Measurements from ENCODE around the gene DDX24.

The DDX24 gene

DNA sequence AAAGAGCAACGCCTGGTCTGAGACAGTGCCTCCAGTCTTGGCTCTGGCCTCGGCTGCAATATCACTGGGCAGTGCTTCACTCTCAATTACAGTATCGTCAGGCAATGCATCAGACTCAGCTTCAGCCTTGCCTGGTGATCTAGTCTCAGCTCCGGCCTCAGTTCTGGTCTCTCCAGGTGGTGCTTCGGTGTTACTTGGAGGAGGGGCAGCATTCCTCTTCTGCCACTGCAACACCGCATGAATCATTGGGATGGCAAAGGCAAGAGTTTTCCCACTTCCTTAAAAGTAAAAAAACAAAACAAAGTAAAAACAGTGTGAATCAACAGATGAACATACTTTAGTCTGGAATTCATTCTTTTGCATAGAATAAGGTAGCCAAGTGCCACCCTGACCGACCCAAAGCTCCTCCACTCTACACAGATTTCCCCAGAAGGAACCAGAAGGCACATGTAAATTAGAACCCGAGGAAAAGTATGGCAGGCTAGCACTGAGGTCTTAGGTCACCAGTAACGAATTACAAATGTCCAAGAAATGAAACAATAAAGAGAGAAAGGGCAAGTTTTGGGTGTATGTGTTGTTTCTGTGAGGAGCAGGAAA lies 18.6 kb downstream of the DDX24 start:
- Histone ChIP-seq H3K27me3 (ENCODE audit: insufficient read depth, poor library complexity, severe bottlenecking) (no peaks in the 10 kb centered on the region), H3K27ac (ENCODE audit: poor library complexity, severe bottlenecking) (peak overlapping the region; percentile 81), H3K36me3 (ENCODE audit: low read depth) (peaks cover 66% of the 10 kb centered on the region), H3K4me3 (ENCODE audit: severe bottlenecking) (no peak overlapping the region), H3K4me1 (ENCODE audit: insufficient read depth, poor library complexity, severe bottlenecking) (peaks cover 38% of the 10 kb centered on the region), H3K9me3 (ENCODE audit: severe bottlenecking) (no peaks in the 10 kb centered on the region)
- ATAC-seq (ENCODE audit: low read depth) (peak; percentile 90), DNase-seq (ENCODE audit: low spot score) (peak; percentile 84)
- TF ChIP-seq, protein P1, sequence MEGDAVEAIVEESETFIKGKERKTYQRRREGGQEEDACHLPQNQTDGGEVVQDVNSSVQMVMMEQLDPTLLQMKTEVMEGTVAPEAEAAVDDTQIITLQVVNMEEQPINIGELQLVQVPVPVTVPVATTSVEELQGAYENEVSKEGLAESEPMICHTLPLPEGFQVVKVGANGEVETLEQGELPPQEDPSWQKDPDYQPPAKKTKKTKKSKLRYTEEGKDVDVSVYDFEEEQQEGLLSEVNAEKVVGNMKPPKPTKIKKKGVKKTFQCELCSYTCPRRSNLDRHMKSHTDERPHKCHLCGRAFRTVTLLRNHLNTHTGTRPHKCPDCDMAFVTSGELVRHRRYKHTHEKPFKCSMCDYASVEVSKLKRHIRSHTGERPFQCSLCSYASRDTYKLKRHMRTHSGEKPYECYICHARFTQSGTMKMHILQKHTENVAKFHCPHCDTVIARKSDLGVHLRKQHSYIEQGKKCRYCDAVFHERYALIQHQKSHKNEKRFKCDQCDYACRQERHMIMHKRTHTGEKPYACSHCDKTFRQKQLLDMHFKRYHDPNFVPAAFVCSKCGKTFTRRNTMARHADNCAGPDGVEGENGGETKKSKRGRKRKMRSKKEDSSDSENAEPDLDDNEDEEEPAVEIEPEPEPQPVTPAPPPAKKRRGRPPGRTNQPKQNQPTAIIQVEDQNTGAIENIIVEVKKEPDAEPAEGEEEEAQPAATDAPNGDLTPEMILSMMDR (IDR thresholded peaks at IDR 0.05; ENCODE audit: poor library complexity, severe bottlenecking) = no peak

DNA sequence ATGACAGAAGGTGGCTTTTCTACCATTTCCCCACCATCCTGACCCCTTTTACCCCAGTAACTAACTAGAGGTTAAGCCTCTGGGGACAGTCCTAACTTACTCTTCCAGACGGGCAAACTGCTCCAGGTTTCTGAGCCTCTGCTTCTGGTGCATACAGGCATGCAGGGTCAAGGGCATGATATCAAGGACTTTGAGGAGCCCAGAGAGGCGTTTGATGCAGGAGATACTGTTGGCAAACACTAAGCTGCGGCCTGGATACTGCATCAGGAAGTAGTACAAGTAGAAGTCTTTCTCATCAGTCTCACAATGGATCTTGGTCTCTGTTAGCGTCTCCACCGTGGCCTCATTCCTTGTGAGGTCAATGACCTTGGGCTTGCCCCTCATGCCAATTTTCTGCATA lies 21.0 kb downstream of the DDX24 start:
- Histone ChIP-seq H3K9me3 (ENCODE audit: severe bottlenecking) (no peaks in the 10 kb centered on the region), H3K4me3 (ENCODE audit: severe bottlenecking) (no peak overlapping the region), H3K36me3 (ENCODE audit: low read depth) (peaks cover 86% of the 10 kb centered on the region), H3K27me3 (ENCODE audit: insufficient read depth, poor library complexity, severe bottlenecking) (no peaks in the 10 kb centered on the region), H3K27ac (ENCODE audit: poor library complexity, severe bottlenecking) (no peak overlapping the region), H3K4me1 (ENCODE audit: insufficient read depth, poor library complexity, severe bottlenecking) (peaks cover 20% of the 10 kb centered on the region)
- ATAC-seq (ENCODE audit: low read depth) (no peak), DNase-seq (ENCODE audit: low spot score) (no peak)
- TF ChIP-seq, protein P1 (IDR thresholded peaks at IDR 0.05; ENCODE audit: poor library complexity, severe bottlenecking) = no peak

DNA sequence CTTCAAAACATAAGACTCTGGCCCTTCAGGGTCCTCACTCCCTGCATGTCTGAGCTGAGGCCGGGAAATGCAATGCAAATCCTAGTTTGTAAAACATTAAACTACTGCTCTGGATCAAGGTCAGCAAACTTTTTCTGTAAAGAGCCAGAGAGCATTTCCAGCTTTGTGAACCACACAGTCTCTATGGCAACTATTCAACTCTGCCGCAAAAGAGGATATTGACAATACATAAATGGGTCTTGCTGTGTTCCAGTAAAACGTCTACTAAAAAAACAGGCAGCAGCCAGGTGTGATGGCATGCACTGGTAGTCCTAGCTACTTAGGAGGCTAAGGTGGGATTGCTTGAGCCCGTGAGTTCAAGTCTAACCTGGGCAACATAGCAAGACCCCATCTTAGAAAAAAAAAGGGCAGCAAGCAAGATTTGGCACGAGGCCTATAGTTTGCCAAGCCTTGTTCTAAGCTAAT lies 22.3 kb downstream of the DDX24 start:
- TF ChIP-seq, protein P1 (IDR thresholded peaks at IDR 0.05; ENCODE audit: poor library complexity, severe bottlenecking) = no peak
- H3K9me3 ChIP-seq (ENCODE audit: severe bottlenecking) = no peaks in the 10 kb centered on the region
- no peak overlapping the region for H3K4me3 ChIP-seq (ENCODE audit: severe bottlenecking)
- H3K36me3 ChIP-seq (ENCODE audit: low read depth) = peaks cover 99% of the 10 kb centered on the region
- peaks cover 17% of the 10 kb centered on the region for H3K4me1 ChIP-seq (ENCODE audit: insufficient read depth, poor library complexity, severe bottlenecking)
- no peaks in the 10 kb centered on the region for H3K27me3 ChIP-seq (ENCODE audit: insufficient read depth, poor library complexity, severe bottlenecking)
- DNase-seq (ENCODE audit: low spot score) = no peak
- ATAC-seq (ENCODE audit: low read depth) = no peak
- H3K27ac ChIP-seq (ENCODE audit: poor library complexity, severe bottlenecking) = no peak overlapping the region

DNA sequence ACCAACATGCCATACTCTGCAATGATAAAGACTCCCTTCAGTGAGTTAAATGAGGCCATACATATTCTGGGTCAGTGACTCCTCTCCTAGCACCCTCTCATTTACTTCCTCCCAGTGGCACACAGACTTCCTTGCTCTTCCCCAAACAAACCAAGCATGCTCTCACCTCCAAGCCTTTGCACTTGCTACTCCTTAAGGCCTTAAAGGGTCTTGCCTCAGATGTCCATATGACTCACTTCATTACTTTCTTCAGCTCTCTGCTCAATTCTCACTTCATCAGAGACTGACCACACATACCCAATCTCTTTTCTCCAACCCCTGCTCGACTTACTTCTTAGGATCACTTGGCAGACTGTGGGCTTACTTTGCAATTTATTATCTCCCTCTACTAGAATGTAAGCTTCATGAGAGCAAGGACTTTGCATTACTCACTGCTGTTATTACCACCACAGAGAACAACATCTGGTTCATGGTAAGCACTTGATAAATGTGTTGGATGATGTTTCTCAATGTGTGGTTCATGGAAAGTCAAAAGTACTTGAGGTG lies 22.8 kb downstream of the DDX24 start:
- Histone ChIP-seq H3K4me1 (ENCODE audit: insufficient read depth, poor library complexity, severe bottlenecking) (peaks cover 12% of the 10 kb centered on the region), H3K27ac (ENCODE audit: poor library complexity, severe bottlenecking) (no peak overlapping the region), H3K36me3 (ENCODE audit: low read depth) (peaks cover 97% of the 10 kb centered on the region), H3K4me3 (ENCODE audit: severe bottlenecking) (no peak overlapping the region), H3K9me3 (ENCODE audit: severe bottlenecking) (no peaks in the 10 kb centered on the region), H3K27me3 (ENCODE audit: insufficient read depth, poor library complexity, severe bottlenecking) (no peaks in the 10 kb centered on the region)
- TF ChIP-seq, protein P1 (IDR thresholded peaks at IDR 0.05; ENCODE audit: poor library complexity, severe bottlenecking) = no peak
- DNase-seq (ENCODE audit: low spot score) (no peak), ATAC-seq (ENCODE audit: low read depth) (no peak)

Measured in RWPE2 (cell line).